ENCODE results near the gene RASSF9.

DNA sequence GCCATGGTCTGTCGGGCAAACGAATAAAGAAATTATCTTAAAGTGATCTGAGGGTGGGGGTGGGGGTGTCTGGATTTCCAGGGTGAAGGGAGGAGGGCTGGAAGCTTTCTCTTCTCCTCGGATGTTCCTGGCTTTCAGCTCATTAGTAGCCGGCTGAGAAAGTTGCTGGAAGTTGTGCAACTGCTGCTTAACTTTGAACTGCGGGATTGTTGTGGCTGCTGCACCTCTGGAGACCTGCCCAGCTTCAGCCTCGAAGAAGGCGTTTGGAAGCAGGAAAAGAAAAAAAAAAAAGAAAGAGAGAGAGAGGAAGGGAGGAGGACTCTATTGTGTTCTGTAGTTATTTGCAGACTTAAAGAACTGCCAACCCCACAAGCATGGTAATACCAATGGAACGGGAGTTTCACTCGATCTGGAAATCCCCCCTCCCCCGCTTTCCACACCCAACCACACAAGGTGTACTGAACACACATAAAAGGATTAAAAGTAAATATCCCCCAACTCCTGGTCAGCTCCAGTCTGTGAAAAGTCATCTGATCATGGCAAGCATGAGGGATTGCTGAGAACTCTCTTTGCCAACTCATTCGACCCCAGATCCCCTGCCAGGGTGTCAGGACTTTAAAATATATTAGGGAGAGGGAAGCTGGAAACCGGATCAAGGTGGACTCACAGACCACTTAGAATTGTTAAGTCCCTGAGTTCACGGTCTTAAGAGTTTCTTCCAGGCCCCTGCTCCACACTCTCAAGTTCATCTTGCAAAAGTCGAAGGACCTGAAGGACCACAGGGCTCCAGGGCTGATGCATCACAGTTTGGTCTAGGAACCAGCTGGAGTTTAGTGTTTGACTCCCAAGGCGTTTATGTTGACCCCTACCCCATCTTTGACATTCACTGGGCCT, at the start of gene RASSF9:
- TF ChIP-seq, protein P1, sequence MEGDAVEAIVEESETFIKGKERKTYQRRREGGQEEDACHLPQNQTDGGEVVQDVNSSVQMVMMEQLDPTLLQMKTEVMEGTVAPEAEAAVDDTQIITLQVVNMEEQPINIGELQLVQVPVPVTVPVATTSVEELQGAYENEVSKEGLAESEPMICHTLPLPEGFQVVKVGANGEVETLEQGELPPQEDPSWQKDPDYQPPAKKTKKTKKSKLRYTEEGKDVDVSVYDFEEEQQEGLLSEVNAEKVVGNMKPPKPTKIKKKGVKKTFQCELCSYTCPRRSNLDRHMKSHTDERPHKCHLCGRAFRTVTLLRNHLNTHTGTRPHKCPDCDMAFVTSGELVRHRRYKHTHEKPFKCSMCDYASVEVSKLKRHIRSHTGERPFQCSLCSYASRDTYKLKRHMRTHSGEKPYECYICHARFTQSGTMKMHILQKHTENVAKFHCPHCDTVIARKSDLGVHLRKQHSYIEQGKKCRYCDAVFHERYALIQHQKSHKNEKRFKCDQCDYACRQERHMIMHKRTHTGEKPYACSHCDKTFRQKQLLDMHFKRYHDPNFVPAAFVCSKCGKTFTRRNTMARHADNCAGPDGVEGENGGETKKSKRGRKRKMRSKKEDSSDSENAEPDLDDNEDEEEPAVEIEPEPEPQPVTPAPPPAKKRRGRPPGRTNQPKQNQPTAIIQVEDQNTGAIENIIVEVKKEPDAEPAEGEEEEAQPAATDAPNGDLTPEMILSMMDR (IDR thresholded peaks at IDR 0.05), result no peak
- peak in 2 of 3 donors; percentile 49 to 55 for TF ChIP-seq POLR2A (IDR thresholded peaks at IDR 0.05)
